Right atrium auricular region (tissue), 2 donors: ENCODE results near the gene PMEPA1. TPM values are rescaled to one million over a fixed set of nuclear protein-coding genes. Genes with fewer than 3 reads are reported as not detected.

ENCODE experiments used
- DNase-seq: peaks from one replicate; pipeline ENCODE4 v3.0.0-alpha.2; 2019; ENCODE audit warnings: low spot score
- H3K27ac ChIP-seq, 2 donors: fragments of 200-600 bp; sonication (generic); 1 replicate in 1 of 2; 2 replicates in 1 of 2; pipeline ENCODE4 v1.5.1; 2016 to 2019
- H3K27me3 ChIP-seq, 2 donors: fragments of 200-600 bp; sonication (generic); one replicate each; pipeline versions ENCODE4 v1.5.1 to v1.6.0; 2017 to 2019
- H3K36me3 ChIP-seq: fragments of 200-600 bp; sonication (generic); one replicate; pipeline ENCODE4 v1.5.1; 2016
- H3K4me1 ChIP-seq, 2 donors: fragments of 200-600 bp; sonication (generic); one replicate each; pipeline versions ENCODE4 v1.5.1 to v1.6.0; 2017 to 2019
- H3K4me3 ChIP-seq, 2 donors: fragments of 200-600 bp; sonication (generic); 1 replicate in 1 of 2; 2 replicates in 1 of 2; pipeline ENCODE4 v1.5.1; 2017 to 2019; ENCODE audit warnings: mild to moderate bottlenecking in 1 of 2, moderate library complexity in 1 of 2
- H3K9me3 ChIP-seq, 2 donors: fragments of 200-600 bp; sonication (generic); one replicate each; pipeline ENCODE4 v1.5.1; 2019
- CTCF ChIP-seq, 2 donors: fragments of 200-600 bp; sonication (generic); IDR thresholded peaks; one replicate each; pipeline ENCODE4 v1.5.1; 2019; ENCODE audit warnings: antibody characterized with exemption in 2 of 2
- total RNA-seq, 2 donors: library from RNA; depleted of rRNA; stranded (reverse); fragments of >200 nt; gene quantifications; one replicate each; pipeline ENCODE4 v1.1.0, GENCODE V29; 2016

Gene PMEPA1
- total RNA-seq, 2 donors from 2014 or later = 12.5 to 16.7 TPM

GRCh38 chr20:57611586-57612311, 98.1 kb downstream of the PMEPA1 start:
- no peak for DNase-seq
- Histone ChIP-seq H3K27ac (no peak overlapping the region), H3K27me3 (no peaks in the 10 kb centered on the region)

GRCh38 chr20:57610261-57610952, 99.4 kb downstream of the PMEPA1 start:
- H3K36me3 ChIP-seq = no peaks in the 10 kb centered on the region
- no peak overlapping the region for H3K4me3 ChIP-seq
- no peaks in the 10 kb centered on the region for H3K9me3 ChIP-seq
- no peak overlapping the region for H3K27ac ChIP-seq
- no peak for DNase-seq
- H3K4me1 ChIP-seq = no peaks in the 10 kb centered on the region
- TF ChIP-seq CTCF (IDR thresholded peaks at IDR 0.05) = no peak
- no peaks in the 10 kb centered on the region for H3K27me3 ChIP-seq

More at GRCh38 chr20:57611586-57612311, 98.1 kb downstream of the PMEPA1 start:
- no peaks in the 10 kb centered on the region for H3K36me3 ChIP-seq
- H3K4me3 ChIP-seq = no peak overlapping the region
- H3K9me3 ChIP-seq = no peaks in the 10 kb centered on the region
- no peaks in the 10 kb centered on the region for H3K4me1 ChIP-seq
- TF ChIP-seq CTCF (IDR thresholded peaks at IDR 0.05) = no peak

GRCh38 chr20:57609842-57610167, 100.0 kb downstream of the PMEPA1 start:
- no peak for DNase-seq
- no peak overlapping the region for H3K27ac ChIP-seq
- H3K4me3 ChIP-seq = no peak overlapping the region
- no peaks in the 10 kb centered on the region for H3K27me3 ChIP-seq
- no peaks in the 10 kb centered on the region for H3K4me1 ChIP-seq
- no peaks in the 10 kb centered on the region for H3K36me3 ChIP-seq
- TF ChIP-seq CTCF (IDR thresholded peaks at IDR 0.05) = no peak
- no peaks in the 10 kb centered on the region for H3K9me3 ChIP-seq

GRCh38 chr20:57609086-57609841, 100.6 kb downstream of the PMEPA1 start:
- no peaks in the 10 kb centered on the region for H3K36me3 ChIP-seq
- H3K4me1 ChIP-seq = no peaks in the 10 kb centered on the region
- no peak for TF ChIP-seq CTCF (IDR thresholded peaks at IDR 0.05)
- H3K27me3 ChIP-seq = no peaks in the 10 kb centered on the region
- DNase-seq = no peak
- H3K9me3 ChIP-seq = no peaks in the 10 kb centered on the region
- H3K4me3 ChIP-seq = no peak overlapping the region
- no peak overlapping the region for H3K27ac ChIP-seq

- H3K36me3 ChIP-seq = no peaks in the 10 kb centered on the region
- no peaks in the 10 kb centered on the region for H3K4me1 ChIP-seq
- H3K27me3 ChIP-seq = no peaks in the 10 kb centered on the region
- no peaks in the 10 kb centered on the region for H3K9me3 ChIP-seq
- no peak overlapping the region for H3K4me3 ChIP-seq
- no peak for TF ChIP-seq CTCF (IDR thresholded peaks at IDR 0.05)
- H3K27ac ChIP-seq = no peak overlapping the region
- no peak for DNase-seq
Observed at GRCh38 chr20:57608516-57608915, 101.3 kb downstream of the PMEPA1 start.
